K562 (cell line): Measurements from ENCODE around the gene INTS6. TPM values are rescaled to one million over a fixed set of nuclear protein-coding genes. Genes with fewer than 3 reads are reported as not detected.

Source experiments
- ATAC-seq: fragments of 200-7000 bp; cut with Tn5 transposase; 3 replicates; pipeline ENCODE4 v1.9.1; 2020; ENCODE audit warnings: moderate library complexity
- BruUV-seq: library from RNA; stranded (reverse); fragments of 400-500 nt; replicated peaks from 2 replicates; lab custom pipeline; 2021; lab: Mats Ljungman, UMichigan
- CTCF ChIA-PET: fragments of 300-600 bp; formaldehyde crosslinking; extraction: SDS; loops from one replicate; lab custom pipeline; 2021; ENCODE audit warnings: low intra/inter-chr PET ratio; lab: Yijun Ruan, JAX
- POLR2A ChIA-PET: fragments of 300-600, 350-650 bp; sonication (Branson Sonifier 250); formaldehyde crosslinking; extraction: SDS; loops from one replicate; lab custom pipeline; 2021; ENCODE audit warnings: antibody characterized with exemption, inconsistent platforms; lab: Yijun Ruan, JAX
- DNase-seq, 4 experiments: peaks; one replicate each; pipeline versions ENCODE4 v3.0.0 to v3.0.0-alpha.2; 2011 to 2018; ENCODE audit warnings: low spot score in 3 of 4, mixed read lengths in 3 of 4; ENCODE audit errors: extremely low read depth in 1 of 4
- FAIRE-seq: peaks from 2 replicates; lab custom pipeline; 2011; peaks lifted over from hg19 to GRCh38; lab: Jason Lieb, UNC
- H2AFZ ChIP-seq: 2 replicates; pipeline ENCODE4 v1.6.0; 2011; ENCODE audit warnings: low read depth, low read length, control low read depth, inconsistent platforms
- H3K27ac ChIP-seq: fragments of 200-600 bp; 3 replicates; pipeline ENCODE4 v1.8.0; 2011; ENCODE audit warnings: low read depth, mild to moderate bottlenecking, control low read depth, inconsistent platforms, low read length, moderate library complexity, mixed read lengths; ENCODE audit errors: extremely low read depth
- H3K27me3 ChIP-seq, 2 experiments: fragments of 300-600 bp in 1 of 2; 2 replicates in 1 of 2; 3 replicates in 1 of 2; pipeline versions ENCODE4 v1.6.0 to v1.8.0; 2011; ENCODE audit warnings: inconsistent platforms in 2 of 2, low read length in 2 of 2, mild to moderate bottlenecking in 1 of 2, mixed read lengths in 1 of 2, moderate library complexity in 1 of 2; ENCODE audit not compliant: control insufficient read depth in 2 of 2, insufficient read depth in 2 of 2
- H3K36me3 ChIP-seq: fragments of 300-600 bp; 3 replicates; pipeline ENCODE4 v1.8.0; 2011; ENCODE audit warnings: mild to moderate bottlenecking, low read length, inconsistent platforms; ENCODE audit not compliant: control insufficient read depth, insufficient read depth
- H3K4me1 ChIP-seq, 2 experiments: fragments of 200-600 bp in 1 of 2; replicated peaks in 1 of 2; 2 replicates in 1 of 2; 3 replicates in 1 of 2; pipeline versions ENCODE4 v1.5.1 to v1.8.0; 2011; ENCODE audit warnings: inconsistent platforms in 2 of 2, low read length in 2 of 2, mild to moderate bottlenecking in 1 of 2, mixed read lengths in 1 of 2, moderate library complexity in 1 of 2; ENCODE audit not compliant: control insufficient read depth in 2 of 2, insufficient read depth in 2 of 2
- H3K4me2 ChIP-seq: 2 replicates; pipeline ENCODE4 v1.6.1; 2011; ENCODE audit warnings: low read length, control low read depth, inconsistent platforms, mixed read lengths; ENCODE audit not compliant: insufficient read depth
- H3K4me3 ChIP-seq: fragments of 200-600 bp; sonication (generic), shearing (Covaris generic); 2 replicates; pipeline ENCODE4 v1.5.1; 2016; ENCODE audit warnings: control low read depth, inconsistent platforms
- H3K79me2 ChIP-seq: fragments of 200-600 bp; 3 replicates; pipeline ENCODE4 v1.8.0; 2011; ENCODE audit warnings: low read length, inconsistent platforms; ENCODE audit not compliant: control insufficient read depth, insufficient read depth
- H3K9ac ChIP-seq, 2 experiments: 2 replicates each; pipeline versions ENCODE4 v1.6.0 to v1.6.1; 2011; ENCODE audit warnings: low read depth in 2 of 2, low read length in 2 of 2, control low read depth in 1 of 2, inconsistent platforms in 1 of 2, mild to moderate bottlenecking in 1 of 2, mixed read lengths in 1 of 2; ENCODE audit not compliant: insufficient read depth in 1 of 2
- H3K9me1 ChIP-seq: one replicate; pipeline ENCODE4 v1.6.0; 2011; ENCODE audit warnings: inconsistent platforms, mild to moderate bottlenecking, low read length, moderate library complexity; ENCODE audit not compliant: control insufficient read depth, insufficient read depth
- H3K9me3 ChIP-seq: replicated peaks from 2 replicates; pipeline ENCODE4 v1.5.1; 2011; ENCODE audit warnings: low read depth, low read length, inconsistent platforms; ENCODE audit not compliant: control insufficient read depth, insufficient read depth
- H4K20me1 ChIP-seq: replicated peaks from 2 replicates; pipeline ENCODE4 v1.6.1; 2011; ENCODE audit warnings: low read length, inconsistent platforms, mixed read lengths; ENCODE audit not compliant: control insufficient read depth, insufficient read depth
- GTF2B ChIP-seq: IDR thresholded peaks from 2 replicates; pipeline ENCODE4 v1.6.1; 2011; ENCODE audit not compliant: insufficient read length; ENCODE audit errors: extremely low read depth
- GTF2F1 ChIP-seq: IDR thresholded peaks from 2 replicates; pipeline ENCODE4 v1.6.1; 2011; ENCODE audit warnings: low read depth, low read length, improper control_type of control experiment
- HDAC1 ChIP-seq, 2 experiments: fragments of 450-650 bp; IDR thresholded peaks; 2 replicates each; pipeline ENCODE4 v1.6.1; 2016 to 2017; ENCODE audit warnings: inconsistent platforms in 1 of 2, mild to moderate bottlenecking in 1 of 2, moderate library complexity in 1 of 2
- ILK ChIP-seq: fragments of 450-650 bp; IDR thresholded peaks from 2 replicates; pipeline ENCODE4 v1.6.1; 2016; ENCODE audit warnings: missing genetic modification characterization, low read depth, mild to moderate bottlenecking, missing compliant biosample characterization, moderate library complexity, borderline replicate concordance
- MEF2D ChIP-seq: conservative IDR thresholded peaks from 2 replicates; pipeline ENCODE4 v1.6.1; 2016; ENCODE audit warnings: low read depth, missing genetic modification characterization, missing compliant biosample characterization
- NKRF ChIP-seq: fragments of 450-650 bp; IDR thresholded peaks from 2 replicates; pipeline ENCODE4 v1.6.1; 2016; ENCODE audit warnings: borderline replicate concordance
- SIN3B ChIP-seq: fragments of 450-650 bp; IDR thresholded peaks from 2 replicates; pipeline ENCODE4 v1.6.1; 2017; ENCODE audit warnings: low read depth, mild to moderate bottlenecking, moderate library complexity
- TGIF2 ChIP-seq: sonication (generic); formaldehyde crosslinking; IDR thresholded peaks from 2 replicates; pipeline ENCODE4 v1.8.1; 2022; ENCODE audit warnings: mild to moderate bottlenecking, missing genetic modification reagents, moderate library complexity
- ZNF24 ChIP-seq: fragments of 450-650 bp; IDR thresholded peaks from 2 replicates; pipeline ENCODE4 v1.6.1; 2016
- ZNF57 ChIP-seq: fragments of 450-650 bp; formaldehyde crosslinking; IDR thresholded peaks from 2 replicates; pipeline ENCODE4 v1.4.0; 2020; ENCODE audit warnings: mild to moderate bottlenecking, moderate library complexity
- ZNF583 ChIP-seq: fragments of 250-450 bp; sonication (Bioruptor Pico); IDR thresholded peaks from 2 replicates; pipeline ENCODE4 v1.4.0; 2020
- ZNF589 ChIP-seq: fragments of 200-800 bp; sonication (Bioruptor generic); IDR thresholded peaks from 2 replicates; pipeline ENCODE4 v1.6.1; 2016; ENCODE audit warnings: low read depth, missing genetic modification characterization, missing compliant biosample characterization
- WGBS: fragments of 100-300 bp; shearing (Covaris generic); methylation state at CpG from one replicate; pipeline ENCODE4 v1.1.6; 2016; ENCODE audit warnings: low coverage, mixed read lengths; ENCODE audit not compliant: insufficient coverage; ENCODE audit errors: missing lambda C conversion rate; 5-methylcytosine and 5-hydroxymethylcytosine counted together
- in situ Hi-C: fragments of 300-500 bp; cut with MboI; formaldehyde crosslinking; loops from 4 replicates; pipeline ENCODE4 v1.15.0; 2018; ENCODE audit warnings: inconsistent platforms, mixed read lengths
- intact Hi-C: fragments of 100-400 bp; cut with micrococcal nuclease; formaldehyde crosslinking; loops from 2 replicates; pipeline ENCODE4 v1.14.2; 2022
- polyA plus RNA-seq, 8 experiments: library from polyadenylated mRNA; depleted of rRNA in 4 of 8; stranded (reverse) in 5 of 8; unstranded in 3 of 8; fragments of >200 nt; fragmentation: Nextera tagmentation in 2 of 8; fragmentation: Illumina TruSeq in 1 of 8; extraction: Ambion mirVana in 2 of 8; extraction: Trizol in 1 of 8; gene quantifications; 2 replicates each; pipeline versions ENCODE4 v1.2.1 to v1.2.3, GENCODE V29; 2011 to 2014; ENCODE audit warnings: inconsistent platforms in 1 of 8, missing spikeins in 1 of 8
- total RNA-seq, 7 experiments: library from RNA; depleted of rRNA in 6 of 7; stranded (reverse); fragments of >200 nt in 6 of 7; fragmentation: Illumina TruSeq in 2 of 7; extraction: Trizol in 2 of 7; gene quantifications; 2 replicates each; pipeline versions ENCODE4 v1.2.1 to v1.2.3, GENCODE V29; 2011 to 2021; ENCODE audit warnings: low replicate concordance in 1 of 7

The INTS6 gene
- total and polyA plus RNA-seq, 9 of the 15 experiments (the other 6 are each of a cell fraction or from before 2014, with no cell fraction given) = 3.7 to 29.8 (median 16.1) TPM

- H4K20me1 ChIP-seq = no peaks in the 10 kb centered on the region; the same call in 1 of the 2 replicates
- peaks cover 7 to 51% of the 10 kb centered on the region in 2 experiments for H3K27me3 ChIP-seq
- no peak overlapping the region for H3K27ac ChIP-seq
- in situ Hi-C loops = no loop called here
- FAIRE-seq (no peak), ATAC-seq (no peak), DNase-seq (no peak)
- CTCF ChIA-PET = no interaction called here
- no peaks in the 10 kb centered on the region for H3K36me3 ChIP-seq
- BruUV-seq = no TSS peak
- no peak overlapping the region for H3K4me3 ChIP-seq
- no peaks in the 10 kb centered on the region for H3K9me3 ChIP-seq
- no peak for TF ChIP-seq ZNF24
- TF ChIP-seq ZNF589 (CRISPR knock-in tag) = no peak
- no peak for TF ChIP-seq TGIF2 (CRISPR knock-in tag)
- no peak for TF ChIP-seq ZNF583
- no peak for TF ChIP-seq GTF2B
- TF ChIP-seq SIN3B = no peak
- TF ChIP-seq GTF2F1 = no peak
- TF ChIP-seq MEF2D = no peak
- TF ChIP-seq NKRF = no peak
- no peak for TF ChIP-seq ILK (tag)
- no peak for TF ChIP-seq HDAC1 (IDR thresholded peaks at IDR 0.05)
- no peak for TF ChIP-seq ZNF57
- intact Hi-C loops = no loop called here
- H3K4me1 ChIP-seq = no peaks in the 10 kb centered on the region
- POLR2A ChIA-PET = interaction anchor here (1.1 kb wide), 1 partner anchor 13 kb away, joined by 4 read pairs; no protein-coding TSS in a partner anchor
- no peaks in the 10 kb centered on the region for H3K79me2 ChIP-seq
- 11% methylated on average over 4 of the region's 4 CpGs for WGBS
- H3K9me1 ChIP-seq = no peaks in the 10 kb centered on the region
- no peak overlapping the region for H3K9ac ChIP-seq
- H2AFZ ChIP-seq = no peak overlapping the region
- H3K4me2 ChIP-seq = no peak overlapping the region
Measured at GRCh38 chr13:51341791-51342190, 111.0 kb downstream of the INTS6 start.
